Neuronal stem cell (in vitro differentiated cells): ENCODE data around the gene ADGRL3. TPM values are rescaled to one million over a fixed set of nuclear protein-coding genes. Genes with fewer than 3 reads are reported as not detected.

Source experiments
- DNase-seq: peaks from one replicate; pipeline ENCODE4 v3.0.0-alpha.2; 2013; ENCODE audit warnings: low spot score
- H2AFZ ChIP-seq: one replicate; pipeline ENCODE4 v1.6.1; 2013; ENCODE audit warnings: mild to moderate bottlenecking, low read length, inconsistent platforms
- H2AK5ac ChIP-seq: 2 replicates; pipeline ENCODE4 v1.6.1; 2013; ENCODE audit warnings: low read depth, mild to moderate bottlenecking, inconsistent platforms, low read length, moderate library complexity, mixed read lengths
- H2BK120ac ChIP-seq: 2 replicates; pipeline ENCODE4 v1.6.1; 2013; ENCODE audit warnings: low read depth, mild to moderate bottlenecking, inconsistent platforms, low read length, moderate library complexity, mixed read lengths
- H2BK12ac ChIP-seq: one replicate; pipeline ENCODE4 v1.6.1; 2013; ENCODE audit warnings: low read length, inconsistent platforms
- H2BK15ac ChIP-seq: 2 replicates; pipeline ENCODE4 v1.6.1; 2013; ENCODE audit warnings: mild to moderate bottlenecking, low read length, inconsistent platforms, mixed read lengths
- H2BK5ac ChIP-seq: one replicate; pipeline ENCODE4 v1.6.1; 2013; ENCODE audit warnings: inconsistent platforms, mild to moderate bottlenecking, low read length, moderate library complexity
- H3K14ac ChIP-seq: one replicate; pipeline ENCODE4 v1.6.1; 2013; ENCODE audit warnings: low read length, inconsistent platforms
- H3K18ac ChIP-seq: 2 replicates; pipeline ENCODE4 v1.6.1; 2013; ENCODE audit warnings: low read length, inconsistent platforms
- H3K23ac ChIP-seq: 2 replicates; pipeline ENCODE4 v1.6.1; 2013; ENCODE audit warnings: low read depth, mild to moderate bottlenecking, mixed read lengths, low read length, inconsistent platforms; ENCODE audit not compliant: poor library complexity
- H3K27ac ChIP-seq: replicated peaks from 3 replicates; pipeline ENCODE4 v1.5.1; 2013; ENCODE audit warnings: low read length, inconsistent platforms
- H3K27me3 ChIP-seq, 3 experiments: 2 replicates each; pipeline ENCODE4 v1.6.1; 2013; ENCODE audit warnings: low read length in 3 of 3, mild to moderate bottlenecking in 2 of 3, inconsistent platforms in 1 of 3, low read depth in 1 of 3, mixed read lengths in 1 of 3, moderate library complexity in 1 of 3; ENCODE audit not compliant: control insufficient read depth in 3 of 3, insufficient read depth in 3 of 3
- H3K36me3 ChIP-seq, 2 donors: replicated peaks in 1 of 2; 2 replicates each; pipeline ENCODE4 v1.6.1; 2013; ENCODE audit warnings: low read length in 2 of 2; ENCODE audit not compliant: control insufficient read depth in 2 of 2, insufficient read depth in 2 of 2
- H3K4ac ChIP-seq: 2 replicates; pipeline ENCODE4 v1.6.1; 2013; ENCODE audit warnings: inconsistent platforms, mild to moderate bottlenecking, low read length, moderate library complexity
- H3K4me1 ChIP-seq, 2 donors: 1 replicate in 1 of 2; 2 replicates in 1 of 2; pipeline ENCODE4 v1.6.1; 2013; ENCODE audit warnings: low read length in 2 of 2, low read depth in 1 of 2; ENCODE audit not compliant: control insufficient read depth in 2 of 2, insufficient read depth in 1 of 2
- H3K4me2 ChIP-seq: one replicate; pipeline ENCODE4 v1.6.1; 2013; ENCODE audit warnings: mild to moderate bottlenecking, low read length, inconsistent platforms; ENCODE audit not compliant: insufficient read depth, poor library complexity, severe bottlenecking
- H3K4me3 ChIP-seq, 2 donors: 2 replicates each; pipeline ENCODE4 v1.5.1; 2013; ENCODE audit warnings: low read length in 2 of 2, mild to moderate bottlenecking in 2 of 2, inconsistent platforms in 1 of 2, moderate library complexity in 1 of 2
- H3K79me1 ChIP-seq: one replicate; pipeline ENCODE4 v1.6.1; 2013; ENCODE audit warnings: low read depth, mild to moderate bottlenecking, inconsistent platforms, low read length, moderate library complexity
- H3K9ac ChIP-seq: one replicate; pipeline ENCODE4 v1.6.1; 2013; ENCODE audit warnings: mild to moderate bottlenecking, low read depth, low read length, inconsistent platforms; ENCODE audit not compliant: poor library complexity
- H3K9me3 ChIP-seq, 2 donors: replicated peaks in 1 of 2; 2 replicates each; pipeline versions ENCODE3 to v1.6.1; 2013; ENCODE audit warnings: low read length in 2 of 2, mild to moderate bottlenecking in 2 of 2, inconsistent platforms in 1 of 2, low read depth in 1 of 2, mixed read lengths in 1 of 2, moderate library complexity in 1 of 2; ENCODE audit not compliant: control insufficient read depth in 2 of 2, insufficient read depth in 1 of 2
- H4K8ac ChIP-seq: one replicate; pipeline ENCODE4 v1.6.1; 2013; ENCODE audit warnings: low read depth, mild to moderate bottlenecking, inconsistent platforms, low read length, moderate library complexity
- H4K91ac ChIP-seq: one replicate; pipeline ENCODE4 v1.6.1; 2013; ENCODE audit warnings: low read length, low read depth, mild to moderate bottlenecking, inconsistent platforms; ENCODE audit not compliant: poor library complexity
- WGBS, 2 donors: extraction: QIAGEN DNeasy Blood & Tissue Kit; methylation state at CpG; one replicate each; pipeline ENCODE4 v1.1.7; 2013; ENCODE audit warnings: missing lambda C conversion rate in 2 of 2, mixed read lengths in 1 of 2; ENCODE audit not compliant: insufficient read length in 2 of 2, insufficient replicate concordance in 1 of 2; ENCODE audit errors: extremely low coverage in 2 of 2; 5-methylcytosine and 5-hydroxymethylcytosine counted together
- polyA plus RNA-seq, 2 experiments: library from polyadenylated mRNA; stranded (reverse); fragments of 200-250 nt; gene quantifications; one replicate each; pipeline ENCODE4 v1.2.3, GENCODE V29; 2013

The ADGRL3 gene
- 25.1 TPM for polyA plus RNA-seq (2013, experiment 1 of 2)
- polyA plus RNA-seq (2013, experiment 2 of 2): 26.0 TPM

- Histone ChIP-seq H3K9ac (peak within 1 kb of the TSS; percentile 99), H3K23ac (peak within 1 kb of the TSS; percentile 55), H3K4me2 (peak within 1 kb of the TSS; percentile 85), H2BK5ac (peak within 1 kb of the TSS; percentile 100), H4K91ac (peak within 1 kb of the TSS; percentile 30), H2BK12ac (peak within 1 kb of the TSS; percentile 90), H4K8ac (peak within 1 kb of the TSS; percentile 82), H3K4ac (no peak within 1 kb of the TSS), H3K4me3 (peak within 1 kb of the TSS; percentile 95 to 99), H3K18ac (peak within 1 kb of the TSS; percentile 99), H3K79me1 (peaks cover 14% of the 10 kb centered on the region), H3K4me1 (peaks cover 1 to 14% of the 10 kb centered on the region in 2 donors), H2BK15ac (peak within 1 kb of the TSS; percentile 94), H3K36me3 (no peaks in the 10 kb centered on the region), H3K27me3 (no peaks in the 10 kb centered on the region), H2AK5ac (peak within 1 kb of the TSS; percentile 92), H2AFZ (peak within 1 kb of the TSS; percentile 93), H2BK120ac (peak within 1 kb of the TSS; percentile 99), H3K14ac (peak within 1 kb of the TSS; percentile 94), H3K9me3 (no peaks in the 10 kb centered on the region), H3K27ac (peak within 1 kb of the TSS; percentile 82)
- no CpG with 5 or more reads among the region's 92 CpGs for WGBS, 2 donors
- DNase-seq: peak; percentile 83
These were observed at the start of gene ADGRL3 for GRCh38 chr4:61200187-61200915. Gene ADGRL3, plus strand, starts transcription at chr4:61200326.

DNA sequence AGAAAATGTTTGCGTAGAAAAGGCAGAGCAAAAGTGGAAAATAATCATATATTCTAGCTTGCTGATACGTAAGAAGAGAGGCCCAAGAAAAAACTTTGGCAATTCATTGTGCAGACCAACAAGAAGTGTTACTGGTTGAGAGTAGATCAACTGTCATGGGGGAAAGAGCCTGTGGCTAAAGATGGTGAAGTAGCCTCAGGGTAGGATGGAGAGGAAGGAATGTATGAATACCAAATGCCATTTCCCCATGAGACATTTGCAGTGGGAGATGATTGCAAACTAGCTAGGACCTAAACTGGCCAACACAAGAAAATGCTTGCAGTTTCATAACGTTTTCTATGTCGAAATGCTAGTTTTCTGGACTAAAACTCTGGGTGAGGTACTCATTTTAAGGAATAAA lies 47.7 kb upstream of the ADGRL3 start:
- Histone ChIP-seq H3K27ac (no peak overlapping the region), H3K18ac (no peak overlapping the region), H2AK5ac (no peak overlapping the region), H3K4ac (no peak overlapping the region), H3K23ac (no peak overlapping the region), H2BK12ac (no peak overlapping the region), H4K8ac (no peak overlapping the region), H2AFZ (peak overlapping the region; percentile 2), H2BK15ac (no peak overlapping the region), H3K4me3 (no peak overlapping the region), H4K91ac (no peak overlapping the region), H3K4me2 (no peak overlapping the region), H3K4me1 (no peaks in the 10 kb centered on the region), H3K27me3 (no peaks in the 10 kb centered on the region), H3K79me1 (no peaks in the 10 kb centered on the region), H2BK120ac (no peak overlapping the region), H3K14ac (no peak overlapping the region), H2BK5ac (no peak overlapping the region), H3K9me3 (no peaks in the 10 kb centered on the region), H3K36me3 (no peaks in the 10 kb centered on the region), H3K9ac (no peak overlapping the region)
- WGBS, 2 donors: no CpG with 5 or more reads among the region's 4 CpGs
- DNase-seq: no peak

DNA sequence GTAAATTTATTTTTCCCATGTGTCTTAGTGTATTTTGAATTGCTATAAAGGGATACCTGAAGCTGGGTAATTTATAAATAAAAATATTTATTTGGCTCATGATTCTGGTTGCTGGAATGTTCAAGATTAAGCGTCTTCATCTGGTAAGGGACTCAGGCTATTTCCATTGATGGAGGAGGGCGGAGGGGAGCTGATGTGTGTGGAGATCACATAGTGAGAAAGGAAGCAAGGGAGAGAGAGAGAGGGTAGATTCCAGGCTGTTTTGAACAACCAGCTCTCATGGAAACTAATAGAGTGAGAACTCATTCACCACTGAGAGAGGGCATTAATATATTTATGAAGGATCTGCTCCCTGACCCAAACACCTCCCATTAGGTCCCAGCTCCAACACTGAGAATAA lies 39.6 kb upstream of the ADGRL3 start:
- Histone ChIP-seq H2AFZ (no peak overlapping the region), H3K4ac (no peak overlapping the region), H3K79me1 (no peaks in the 10 kb centered on the region), H3K4me2 (no peak overlapping the region), H4K8ac (no peak overlapping the region), H3K36me3 (no peaks in the 10 kb centered on the region), H3K14ac (no peak overlapping the region), H3K23ac (no peak overlapping the region), H3K4me1 (no peaks in the 10 kb centered on the region), H3K9ac (no peak overlapping the region), H2BK5ac (no peak overlapping the region), H3K27me3 (no peaks in the 10 kb centered on the region), H3K4me3 (no peak overlapping the region), H2BK12ac (no peak overlapping the region), H2BK15ac (no peak overlapping the region), H2BK120ac (no peak overlapping the region), H4K91ac (no peak overlapping the region), H3K9me3 (no peaks in the 10 kb centered on the region), H2AK5ac (no peak overlapping the region), H3K27ac (no peak overlapping the region), H3K18ac (no peak overlapping the region)
- no peak for DNase-seq
- no CpG with 5 or more reads among the region's 2 CpGs for WGBS, 2 donors

GRCh38 chr4:61162116-61162515 lies 38.0 kb upstream of the ADGRL3 start:
- no peak for DNase-seq
- H3K9me3 ChIP-seq: no peaks in the 10 kb centered on the region
- no peak overlapping the region for H4K91ac ChIP-seq
- no peak overlapping the region for H2BK5ac ChIP-seq
- H3K79me1 ChIP-seq: no peaks in the 10 kb centered on the region
- H3K4me1 ChIP-seq: no peaks in the 10 kb centered on the region
- no peak overlapping the region for H3K4me3 ChIP-seq
- H2AFZ ChIP-seq: no peak overlapping the region
- no peak overlapping the region for H3K4ac ChIP-seq
- H3K18ac ChIP-seq: no peak overlapping the region
- no peak overlapping the region for H2BK120ac ChIP-seq
- no peak overlapping the region for H4K8ac ChIP-seq
- no peak overlapping the region for H3K4me2 ChIP-seq
- H3K27me3 ChIP-seq: no peaks in the 10 kb centered on the region
- H3K27ac ChIP-seq: no peak overlapping the region
- H2BK12ac ChIP-seq: no peak overlapping the region
- no peaks in the 10 kb centered on the region for H3K36me3 ChIP-seq
- H3K9ac ChIP-seq: no peak overlapping the region
- H2AK5ac ChIP-seq: no peak overlapping the region
- H3K14ac ChIP-seq: no peak overlapping the region
- no CpG with 5 or more reads among the region's 1 CpG for WGBS, 2 donors
- H2BK15ac ChIP-seq: no peak overlapping the region
- H3K23ac ChIP-seq: no peak overlapping the region
